MM.1S (cell line): Measurements from ENCODE around the gene CETP.

Experiments used
- DNase-seq: peaks from one replicate; pipeline ENCODE4 v3.0.0-alpha.2; 2015
- H2AFZ ChIP-seq: fragments of 300-600 bp; sonication (generic); 2 replicates; pipeline ENCODE4 v1.6.0; 2016; ENCODE audit warnings: antibody characterized with exemption, low read length
- H3F3A ChIP-seq: fragments of 300-600 bp; sonication (generic); 2 replicates; pipeline ENCODE4 v1.6.1; 2016; ENCODE audit warnings: mild to moderate bottlenecking, antibody characterized with exemption, low read length, moderate library complexity, mixed read lengths; ENCODE audit not compliant: insufficient read depth
- H3K27ac ChIP-seq: fragments of 300-600 bp; sonication (generic); 2 replicates; pipeline ENCODE4 v1.5.1; 2016; ENCODE audit warnings: mild to moderate bottlenecking, low read length
- H3K27me3 ChIP-seq: fragments of 300-600 bp; sonication (generic); replicated peaks from 2 replicates; pipeline ENCODE4 v1.6.0; 2016; ENCODE audit warnings: low read length; ENCODE audit not compliant: insufficient read depth
- H3K36me3 ChIP-seq: fragments of 300-600 bp; sonication (generic); replicated peaks from 2 replicates; pipeline ENCODE4 v1.6.1; 2016; ENCODE audit warnings: mild to moderate bottlenecking, low read length, mixed read lengths; ENCODE audit not compliant: insufficient read depth
- H3K4me1 ChIP-seq: fragments of 300-600 bp; sonication (generic); 2 replicates; pipeline ENCODE4 v1.6.1; 2016; ENCODE audit warnings: low read length, mixed read lengths
- H3K4me2 ChIP-seq: fragments of 300-600 bp; sonication (generic); 2 replicates; pipeline ENCODE4 v1.6.0; 2016; ENCODE audit warnings: low read depth, low read length
- H3K4me3 ChIP-seq: fragments of 300-600 bp; sonication (generic); 2 replicates; pipeline ENCODE4 v1.5.1; 2016; ENCODE audit warnings: low read length, mixed read lengths
- H3K79me2 ChIP-seq: fragments of 300-600 bp; sonication (generic); 2 replicates; pipeline ENCODE4 v1.6.1; 2016; ENCODE audit warnings: mixed run types, low read length, mixed read lengths
- H3K9ac ChIP-seq: fragments of 300-600 bp; sonication (generic); 2 replicates; pipeline ENCODE4 v1.6.1; 2016; ENCODE audit warnings: low read length, mixed read lengths
- H3K9me2 ChIP-seq: fragments of 300-600 bp; sonication (generic); replicated peaks from 2 replicates; pipeline ENCODE4 v1.6.1; 2016; ENCODE audit warnings: mild to moderate bottlenecking, low read length, mixed read lengths; ENCODE audit not compliant: insufficient read depth
- H3K9me3 ChIP-seq: fragments of 300-600 bp; sonication (generic); replicated peaks from 2 replicates; pipeline ENCODE4 v1.6.1; 2016; ENCODE audit warnings: mild to moderate bottlenecking, low read length, mixed read lengths; ENCODE audit not compliant: insufficient read depth
- H4K20me1 ChIP-seq: fragments of 300-600 bp; sonication (generic); 2 replicates; pipeline ENCODE4 v1.6.1; 2016; ENCODE audit warnings: mild to moderate bottlenecking, low read length, moderate library complexity, mixed read lengths; ENCODE audit not compliant: insufficient read depth
- EZH2 ChIP-seq: fragments of 300-600 bp; sonication (generic); optimal IDR thresholded peaks from 2 replicates; pipeline ENCODE3; 2017; ENCODE audit warnings: low read depth, mild to moderate bottlenecking, antibody characterized with exemption, low read length, mixed read lengths
- EZH2phosphoT487 ChIP-seq: fragments of 300-600 bp; sonication (generic); IDR thresholded peaks from 2 replicates; pipeline ENCODE4 v1.6.1; 2018; ENCODE audit warnings: antibody characterized with exemption, low read length
- TF ChIP-seq, protein P1 (sequence below): fragments of 300-600 bp; sonication (generic); IDR thresholded peaks from 2 replicates; pipeline ENCODE4 v1.5.1; 2016; ENCODE audit warnings: antibody characterized with exemption, low read length, mixed read lengths

The CETP gene

DNA sequence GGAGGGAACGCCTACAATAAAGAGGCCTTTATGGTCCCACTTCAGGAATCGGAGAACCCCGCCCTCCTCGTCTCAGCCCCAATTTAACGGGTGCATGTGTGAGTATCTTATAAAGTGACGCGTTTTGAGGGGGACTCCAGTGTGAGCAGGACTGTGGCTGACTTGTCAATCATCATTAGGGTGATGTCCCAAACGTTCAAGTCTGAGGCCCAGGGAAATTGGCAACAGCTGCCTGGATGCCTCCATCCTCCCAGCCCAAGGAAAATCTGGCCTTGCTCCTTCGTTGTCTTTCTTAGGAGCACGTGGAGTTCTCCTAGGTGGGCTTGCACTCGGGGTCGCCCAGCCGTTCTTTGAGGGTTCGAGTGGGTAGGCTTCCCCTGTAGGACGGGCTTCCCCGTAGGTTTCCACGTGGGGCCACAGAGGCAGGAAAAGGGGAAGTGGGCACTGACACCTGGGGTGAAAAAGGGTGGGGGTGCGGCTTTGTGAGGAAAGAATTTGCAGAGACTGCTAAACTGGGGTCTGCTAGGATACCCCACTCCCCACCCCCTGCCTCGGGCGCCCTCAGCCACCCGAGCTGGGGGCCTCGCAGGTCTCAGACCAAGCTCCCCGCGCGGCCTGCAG lies 30.4 kb upstream of the CETP start:
- Histone ChIP-seq H3K79me2 (peaks cover 45% of the 10 kb centered on the region), H3K4me3 (peak overlapping the region; percentile 63), H2AFZ (no peak overlapping the region), H3K4me1 (peaks cover 24% of the 10 kb centered on the region), H3K9me3 (no peaks in the 10 kb centered on the region), H3K9ac (peak overlapping the region; percentile 100), H3F3A (peaks cover 56% of the 10 kb centered on the region), H3K27me3 (no peaks in the 10 kb centered on the region), H3K9me2 (no peaks in the 10 kb centered on the region), H3K27ac (peak overlapping the region; percentile 100), H3K4me2 (peak overlapping the region; percentile 99), H4K20me1 (peaks cover 35% of the 10 kb centered on the region), H3K36me3 (peaks cover 30% of the 10 kb centered on the region)
- TF ChIP-seq EZH2phosphoT487, result no peak
- TF ChIP-seq, protein P1, sequence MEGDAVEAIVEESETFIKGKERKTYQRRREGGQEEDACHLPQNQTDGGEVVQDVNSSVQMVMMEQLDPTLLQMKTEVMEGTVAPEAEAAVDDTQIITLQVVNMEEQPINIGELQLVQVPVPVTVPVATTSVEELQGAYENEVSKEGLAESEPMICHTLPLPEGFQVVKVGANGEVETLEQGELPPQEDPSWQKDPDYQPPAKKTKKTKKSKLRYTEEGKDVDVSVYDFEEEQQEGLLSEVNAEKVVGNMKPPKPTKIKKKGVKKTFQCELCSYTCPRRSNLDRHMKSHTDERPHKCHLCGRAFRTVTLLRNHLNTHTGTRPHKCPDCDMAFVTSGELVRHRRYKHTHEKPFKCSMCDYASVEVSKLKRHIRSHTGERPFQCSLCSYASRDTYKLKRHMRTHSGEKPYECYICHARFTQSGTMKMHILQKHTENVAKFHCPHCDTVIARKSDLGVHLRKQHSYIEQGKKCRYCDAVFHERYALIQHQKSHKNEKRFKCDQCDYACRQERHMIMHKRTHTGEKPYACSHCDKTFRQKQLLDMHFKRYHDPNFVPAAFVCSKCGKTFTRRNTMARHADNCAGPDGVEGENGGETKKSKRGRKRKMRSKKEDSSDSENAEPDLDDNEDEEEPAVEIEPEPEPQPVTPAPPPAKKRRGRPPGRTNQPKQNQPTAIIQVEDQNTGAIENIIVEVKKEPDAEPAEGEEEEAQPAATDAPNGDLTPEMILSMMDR, result no peak
- TF ChIP-seq EZH2, result no peak
- DNase-seq, result peak; percentile 89

DNA sequence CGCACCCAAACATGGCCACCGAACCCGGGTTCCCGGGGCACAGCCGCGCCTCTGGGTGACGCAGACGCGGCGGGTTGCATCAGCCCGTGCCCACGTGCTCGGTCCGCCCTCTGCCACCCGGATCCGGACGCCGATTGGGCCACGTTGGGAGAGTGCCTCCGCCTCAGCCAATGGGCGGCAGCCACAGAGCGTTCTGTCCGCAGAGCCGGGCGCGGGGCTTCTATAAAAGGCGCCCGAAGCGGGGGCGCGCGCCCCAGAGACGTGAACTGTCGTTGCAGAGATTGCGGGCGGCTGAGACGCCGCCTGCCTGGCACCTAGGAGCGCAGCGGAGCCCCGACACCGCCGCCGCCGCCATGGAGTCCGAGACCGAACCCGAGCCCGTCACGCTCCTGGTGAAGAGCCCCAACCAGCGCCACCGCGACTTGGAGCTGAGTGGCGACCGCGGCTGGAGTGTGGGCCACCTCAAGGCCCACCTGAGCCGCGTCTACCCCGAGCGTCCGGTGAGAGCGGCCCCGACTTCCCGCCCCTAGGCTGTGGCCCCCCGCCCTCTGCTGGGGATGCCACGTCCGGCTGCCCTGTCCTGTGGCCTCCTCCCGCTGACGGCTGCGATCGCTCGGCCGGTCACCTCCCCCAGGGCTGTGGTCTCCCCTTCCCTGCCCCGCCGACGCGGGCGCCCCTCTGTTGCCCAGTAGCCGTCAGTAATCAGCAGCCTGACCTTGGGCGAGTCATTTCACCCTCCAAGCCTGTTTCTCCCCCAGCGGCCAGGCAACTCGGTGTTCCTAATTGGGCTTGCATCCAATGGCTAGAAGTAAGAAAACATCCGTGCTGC lies 29.6 kb upstream of the CETP start, which contains the start of gene HERPUD1:
HERPUD1 (plus strand) TSS at position 251 of the 829 bp plus-strand sequence; CDS start at position 354, 103 bp downstream.
- Histone ChIP-seq H3K79me2 (peaks cover 52% of the 10 kb centered on the region), H2AFZ (no peak within 1 kb of the TSS), H3F3A (peaks cover 63% of the 10 kb centered on the region), H3K9ac (peak within 1 kb of the TSS; percentile 100), H3K9me3 (no peaks in the 10 kb centered on the region), H3K36me3 (peaks cover 37% of the 10 kb centered on the region), H4K20me1 (peaks cover 42% of the 10 kb centered on the region), H3K4me1 (peaks cover 27% of the 10 kb centered on the region), H3K4me2 (peak within 1 kb of the TSS; percentile 99), H3K9me2 (no peaks in the 10 kb centered on the region), H3K27ac (peak within 1 kb of the TSS; percentile 100), H3K27me3 (no peaks in the 10 kb centered on the region), H3K4me3 (peak within 1 kb of the TSS; percentile 95)
- DNase-seq, result peak; percentile 99
- TF ChIP-seq EZH2phosphoT487 (no peak), EZH2 (no peak)
- TF ChIP-seq, protein P1, result no peak; the same call in 1 of the 2 replicates

DNA sequence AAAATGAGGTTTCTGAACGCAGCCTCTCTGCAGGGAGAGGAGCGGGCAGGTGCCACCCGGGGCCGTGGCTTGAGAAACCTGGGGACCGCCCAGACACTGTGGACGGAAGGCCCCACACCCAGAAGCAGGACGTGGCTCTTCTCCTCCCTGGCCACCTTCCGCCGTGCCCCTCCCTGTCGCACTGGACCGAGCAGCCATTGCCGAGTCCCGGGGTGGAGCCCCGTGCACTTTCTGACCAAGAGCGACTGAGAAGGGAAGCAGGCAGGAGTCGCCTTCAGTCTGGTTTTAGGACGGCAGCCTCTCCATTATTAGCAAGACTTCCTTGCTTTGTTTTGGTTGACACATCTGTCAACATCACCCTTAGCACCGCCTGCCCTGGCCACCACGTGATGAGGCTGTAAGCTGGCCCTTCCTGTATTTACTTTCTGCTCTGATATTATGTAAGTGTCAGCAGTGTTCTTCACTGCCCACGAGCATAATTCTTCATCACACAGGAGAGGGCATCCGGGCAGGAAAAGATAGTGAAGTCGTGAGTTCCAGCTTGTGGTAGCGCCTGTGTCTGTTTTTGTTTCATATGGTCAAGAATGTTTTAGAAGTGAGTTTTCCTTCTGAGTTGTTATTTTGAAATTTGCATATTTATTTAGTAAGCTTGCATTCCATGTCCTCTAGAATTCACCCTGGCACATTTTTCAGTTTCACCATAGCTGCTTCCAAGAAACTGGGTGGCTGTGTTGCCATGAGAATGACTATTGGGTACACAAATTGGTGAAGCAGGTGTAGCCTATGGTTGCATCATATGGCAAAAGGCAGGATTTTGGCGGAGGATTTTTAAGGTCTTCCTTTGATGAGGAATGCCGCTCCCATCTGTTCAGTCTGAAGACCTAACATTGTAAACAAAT lies 28.8 kb upstream of the CETP start:
- peak; percentile 57 for DNase-seq

More for the DNA sequence above, 28.8 kb upstream of the CETP start:
- Histone ChIP-seq H3K4me2 (peak overlapping the region; percentile 64), H3F3A (peaks cover 72% of the 10 kb centered on the region), H3K9ac (peak overlapping the region; percentile 100), H3K4me1 (peaks cover 26% of the 10 kb centered on the region), H3K27ac (peak overlapping the region; percentile 100), H3K4me3 (peak overlapping the region; percentile 95), H2AFZ (no peak overlapping the region), H3K27me3 (no peaks in the 10 kb centered on the region), H3K79me2 (peaks cover 61% of the 10 kb centered on the region), H3K9me2 (no peaks in the 10 kb centered on the region), H4K20me1 (peaks cover 49% of the 10 kb centered on the region), H3K36me3 (peaks cover 46% of the 10 kb centered on the region), H3K9me3 (no peaks in the 10 kb centered on the region)
- TF ChIP-seq EZH2 (no peak), EZH2phosphoT487 (no peak)
